ENCODE measurements around the gene IMPG1. TPM values are rescaled to one million over a fixed set of nuclear protein-coding genes. Genes with fewer than 3 reads are reported as not detected.

Gene IMPG1, protein sequence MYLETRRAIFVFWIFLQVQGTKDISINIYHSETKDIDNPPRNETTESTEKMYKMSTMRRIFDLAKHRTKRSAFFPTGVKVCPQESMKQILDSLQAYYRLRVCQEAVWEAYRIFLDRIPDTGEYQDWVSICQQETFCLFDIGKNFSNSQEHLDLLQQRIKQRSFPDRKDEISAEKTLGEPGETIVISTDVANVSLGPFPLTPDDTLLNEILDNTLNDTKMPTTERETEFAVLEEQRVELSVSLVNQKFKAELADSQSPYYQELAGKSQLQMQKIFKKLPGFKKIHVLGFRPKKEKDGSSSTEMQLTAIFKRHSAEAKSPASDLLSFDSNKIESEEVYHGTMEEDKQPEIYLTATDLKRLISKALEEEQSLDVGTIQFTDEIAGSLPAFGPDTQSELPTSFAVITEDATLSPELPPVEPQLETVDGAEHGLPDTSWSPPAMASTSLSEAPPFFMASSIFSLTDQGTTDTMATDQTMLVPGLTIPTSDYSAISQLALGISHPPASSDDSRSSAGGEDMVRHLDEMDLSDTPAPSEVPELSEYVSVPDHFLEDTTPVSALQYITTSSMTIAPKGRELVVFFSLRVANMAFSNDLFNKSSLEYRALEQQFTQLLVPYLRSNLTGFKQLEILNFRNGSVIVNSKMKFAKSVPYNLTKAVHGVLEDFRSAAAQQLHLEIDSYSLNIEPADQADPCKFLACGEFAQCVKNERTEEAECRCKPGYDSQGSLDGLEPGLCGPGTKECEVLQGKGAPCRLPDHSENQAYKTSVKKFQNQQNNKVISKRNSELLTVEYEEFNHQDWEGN
- 68.0 TPM for total RNA-seq

DNA sequence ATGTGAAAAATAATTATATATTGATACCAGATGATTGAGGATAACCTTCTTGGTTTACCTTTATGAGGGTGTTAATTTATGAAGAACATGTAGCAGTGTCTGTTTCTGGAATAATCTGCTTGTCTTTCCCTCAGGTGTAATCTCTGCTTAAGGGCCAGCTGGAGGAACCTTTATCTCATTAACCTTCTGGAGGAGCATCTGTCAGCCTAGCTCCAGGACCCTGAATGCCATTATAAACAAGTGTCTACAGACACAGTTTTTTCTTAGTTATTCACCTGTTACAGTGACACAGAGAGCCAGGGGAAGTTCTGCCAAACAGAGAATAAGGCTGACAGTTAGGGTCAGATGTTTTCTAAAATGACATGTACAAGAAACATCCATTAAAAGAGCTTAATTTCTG, at the start of gene IMPG1:
Gene IMPG1, minus strand, starts transcription at position 101 of the 400 bp plus-strand sequence. CDS start 174 bp downstream, outside the sequence.

